OCI-LY3 (cell line): Measurements from ENCODE around the gene TM4SF18.

Experiments
- H2AFZ ChIP-seq: fragments of 200-600, 300-600 bp; shearing (Covaris generic); 2 replicates; pipeline ENCODE4 v1.6.0; 2014; ENCODE audit warnings: antibody characterized with exemption, low read depth, low read length
- H3K27ac ChIP-seq: fragments of 200-600, 300-600 bp; sonication (generic); 2 replicates; pipeline ENCODE4 v1.5.1; 2014; ENCODE audit warnings: mild to moderate bottlenecking, low read length, moderate library complexity, mixed read lengths
- H3K27me3 ChIP-seq: fragments of 200-600, 300-600 bp; sonication (generic); 2 replicates; pipeline ENCODE4 v1.6.1; 2014; ENCODE audit warnings: low read depth, low read length, mixed read lengths
- H3K36me3 ChIP-seq: fragments of 200-600, 300-600 bp; sonication (generic); replicated peaks from 2 replicates; pipeline ENCODE3; 2014; ENCODE audit warnings: low read depth, low read length, mixed read lengths
- H3K4me1 ChIP-seq: fragments of 300-600, 200-600 bp; sonication (generic); 2 replicates; pipeline ENCODE4 v1.6.1; 2014; ENCODE audit warnings: low read length, mixed read lengths
- H3K4me2 ChIP-seq: fragments of 200-600, 300-600 bp; sonication (generic); 2 replicates; pipeline ENCODE4 v1.6.1; 2014; ENCODE audit warnings: low read length, mixed read lengths
- H3K4me3 ChIP-seq: fragments of 300-600, 200-600 bp; sonication (generic); 2 replicates; pipeline ENCODE4 v1.5.1; 2014; ENCODE audit warnings: antibody characterized with exemption, mild to moderate bottlenecking, low read length, moderate library complexity
- H3K79me2 ChIP-seq: fragments of 300-600, 200-600 bp; shearing (Covaris generic); 2 replicates; pipeline ENCODE4 v1.6.1; 2014; ENCODE audit warnings: mild to moderate bottlenecking, low read length, mixed read lengths
- H3K9ac ChIP-seq: fragments of 300-600, 200-600 bp; shearing (Covaris generic); 2 replicates; pipeline ENCODE4 v1.6.0; 2014; ENCODE audit warnings: mild to moderate bottlenecking, low read length, moderate library complexity
- H3K9me3 ChIP-seq: fragments of 200-600, 300-600 bp; shearing (Covaris generic); 2 replicates; pipeline ENCODE4 v1.6.1; 2014; ENCODE audit warnings: low read length, mixed read lengths; ENCODE audit not compliant: insufficient read depth
- H4K20me1 ChIP-seq: fragments of 200-600, 300-600 bp; sonication (generic); 2 replicates; pipeline ENCODE4 v1.6.1; 2016; ENCODE audit warnings: low read length, mixed read lengths; ENCODE audit not compliant: insufficient read depth
- EZH2phosphoT487 ChIP-seq: fragments of 200-600 bp; shearing (Covaris generic); IDR thresholded peaks from 2 replicates; pipeline ENCODE4 v1.6.1; 2018; ENCODE audit warnings: antibody characterized with exemption, mixed run types, low read depth
- TF ChIP-seq, protein P1 (sequence below): fragments of 200-600, 300-600 bp; sonication (generic); IDR thresholded peaks from 2 replicates; pipeline ENCODE4 v1.5.1; 2014; ENCODE audit warnings: antibody characterized with exemption, low read length, low read depth

Gene TM4SF18

DNA sequence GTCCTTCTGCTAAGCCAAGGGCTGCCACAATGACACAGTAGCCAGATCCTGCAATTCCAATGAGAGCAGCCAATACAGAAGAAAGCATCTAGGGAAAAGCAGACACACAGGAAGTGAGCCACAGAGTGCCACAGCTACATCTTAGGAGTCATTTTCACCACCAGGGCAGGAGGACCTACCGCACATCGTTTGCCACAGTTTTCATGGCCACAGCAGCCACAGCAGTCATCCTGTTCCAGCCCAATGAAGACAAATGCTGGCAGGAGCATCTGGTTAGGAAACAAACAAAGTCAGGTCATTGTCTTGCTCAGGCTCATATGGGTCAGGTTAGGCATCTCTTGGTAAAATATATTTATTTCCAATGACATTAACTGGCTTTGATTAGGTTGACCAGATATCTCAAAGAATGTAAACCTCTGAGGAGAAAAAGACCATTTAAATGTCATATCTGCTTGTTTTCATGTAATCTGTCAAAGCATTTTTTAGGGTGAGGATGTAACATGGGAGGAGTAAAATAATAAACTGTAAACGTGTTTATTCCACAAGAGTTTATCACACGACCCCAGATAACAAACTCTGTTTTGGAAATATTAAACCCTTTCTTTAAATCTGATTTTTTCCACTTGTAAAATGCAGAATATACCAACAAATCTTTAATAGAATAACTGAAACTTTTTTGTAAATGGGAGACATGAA lies 42.2 kb upstream of the TM4SF18 start:
- H3K79me2 ChIP-seq, result no peaks in the 10 kb centered on the region
- no peaks in the 10 kb centered on the region for H3K9me3 ChIP-seq
- H3K27me3 ChIP-seq, result no peaks in the 10 kb centered on the region
- no peaks in the 10 kb centered on the region for H4K20me1 ChIP-seq
- H3K4me1 ChIP-seq, result no peaks in the 10 kb centered on the region
- TF ChIP-seq EZH2phosphoT487, result no peak
- TF ChIP-seq, protein P1, sequence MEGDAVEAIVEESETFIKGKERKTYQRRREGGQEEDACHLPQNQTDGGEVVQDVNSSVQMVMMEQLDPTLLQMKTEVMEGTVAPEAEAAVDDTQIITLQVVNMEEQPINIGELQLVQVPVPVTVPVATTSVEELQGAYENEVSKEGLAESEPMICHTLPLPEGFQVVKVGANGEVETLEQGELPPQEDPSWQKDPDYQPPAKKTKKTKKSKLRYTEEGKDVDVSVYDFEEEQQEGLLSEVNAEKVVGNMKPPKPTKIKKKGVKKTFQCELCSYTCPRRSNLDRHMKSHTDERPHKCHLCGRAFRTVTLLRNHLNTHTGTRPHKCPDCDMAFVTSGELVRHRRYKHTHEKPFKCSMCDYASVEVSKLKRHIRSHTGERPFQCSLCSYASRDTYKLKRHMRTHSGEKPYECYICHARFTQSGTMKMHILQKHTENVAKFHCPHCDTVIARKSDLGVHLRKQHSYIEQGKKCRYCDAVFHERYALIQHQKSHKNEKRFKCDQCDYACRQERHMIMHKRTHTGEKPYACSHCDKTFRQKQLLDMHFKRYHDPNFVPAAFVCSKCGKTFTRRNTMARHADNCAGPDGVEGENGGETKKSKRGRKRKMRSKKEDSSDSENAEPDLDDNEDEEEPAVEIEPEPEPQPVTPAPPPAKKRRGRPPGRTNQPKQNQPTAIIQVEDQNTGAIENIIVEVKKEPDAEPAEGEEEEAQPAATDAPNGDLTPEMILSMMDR, result no peak
- H2AFZ ChIP-seq, result no peak overlapping the region
- H3K4me3 ChIP-seq, result no peak overlapping the region
- no peak overlapping the region for H3K4me2 ChIP-seq
- H3K27ac ChIP-seq, result no peak overlapping the region
- H3K9ac ChIP-seq, result no peak overlapping the region
- no peaks in the 10 kb centered on the region for H3K36me3 ChIP-seq

DNA sequence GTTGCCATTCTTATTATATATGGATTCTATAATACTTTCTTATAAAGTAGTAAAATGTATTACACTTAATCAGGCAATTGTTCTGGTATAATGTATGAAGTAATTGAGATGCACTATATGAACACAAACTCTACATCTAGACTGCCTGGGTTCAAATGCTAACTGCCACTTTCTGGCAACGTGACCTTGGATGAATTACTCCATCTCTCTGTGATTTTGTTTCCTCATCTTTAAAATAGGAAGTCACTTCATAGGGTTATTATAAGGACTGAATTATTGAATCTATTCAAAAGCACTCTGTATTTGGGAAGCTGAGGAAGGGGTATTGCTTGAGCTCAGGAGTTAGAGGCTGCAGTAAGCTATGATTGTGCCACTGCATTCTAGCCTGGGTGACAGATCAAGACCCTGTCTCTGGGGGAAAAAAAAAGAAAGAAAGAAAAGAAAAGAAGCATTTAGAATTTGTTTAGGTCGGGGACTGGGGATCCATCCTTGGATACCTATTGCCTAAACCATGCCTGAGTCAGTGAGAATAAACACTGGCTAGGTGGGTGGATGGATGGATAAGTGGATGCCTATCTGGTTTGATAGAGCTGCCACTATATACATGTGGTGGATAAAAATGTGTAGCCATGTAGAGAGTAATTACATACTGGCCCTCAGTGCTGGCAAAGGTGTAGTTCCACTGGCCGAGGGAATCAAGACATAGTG lies 41.5 kb upstream of the TM4SF18 start:
- Histone ChIP-seq H3K9me3 (no peaks in the 10 kb centered on the region), H3K79me2 (no peaks in the 10 kb centered on the region), H3K27ac (no peak overlapping the region), H3K4me3 (no peak overlapping the region), H2AFZ (no peak overlapping the region), H3K4me1 (no peaks in the 10 kb centered on the region), H4K20me1 (no peaks in the 10 kb centered on the region), H3K4me2 (no peak overlapping the region), H3K27me3 (no peaks in the 10 kb centered on the region; the same call in 1 of the 2 replicates), H3K9ac (no peak overlapping the region), H3K36me3 (no peaks in the 10 kb centered on the region)
- TF ChIP-seq, protein P1, result no peak
- TF ChIP-seq EZH2phosphoT487, result no peak

DNA sequence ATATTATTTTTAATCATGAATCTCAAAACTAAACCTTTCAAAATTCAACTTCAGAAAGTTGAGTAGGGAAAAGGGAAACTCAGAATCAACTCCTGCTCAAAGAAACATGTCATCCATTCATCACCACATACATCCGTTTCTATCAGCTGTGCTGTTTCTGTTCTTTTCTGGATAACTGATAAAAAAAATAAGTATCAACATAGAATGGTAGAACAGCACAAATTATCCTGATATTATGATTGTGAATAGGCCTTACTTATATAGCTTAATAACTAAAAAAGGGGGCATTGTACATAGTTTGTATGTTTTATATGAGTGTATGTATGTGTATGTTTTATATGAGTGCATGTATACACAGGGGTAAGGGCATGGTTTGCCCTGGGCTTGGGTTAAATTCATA lies 41.0 kb upstream of the TM4SF18 start:
- no peak overlapping the region for H3K4me3 ChIP-seq
- no peaks in the 10 kb centered on the region for H3K79me2 ChIP-seq
- no peaks in the 10 kb centered on the region for H4K20me1 ChIP-seq
- H3K4me2 ChIP-seq, result no peak overlapping the region
- no peaks in the 10 kb centered on the region for H3K4me1 ChIP-seq
- no peaks in the 10 kb centered on the region; the same call in 1 of the 2 replicates for H3K27me3 ChIP-seq
- H3K36me3 ChIP-seq, result no peaks in the 10 kb centered on the region
- H3K27ac ChIP-seq, result no peak overlapping the region
- TF ChIP-seq, protein P1, result no peak
- TF ChIP-seq EZH2phosphoT487, result no peak
- H3K9me3 ChIP-seq, result no peaks in the 10 kb centered on the region
- H3K9ac ChIP-seq, result no peak overlapping the region
- no peak overlapping the region for H2AFZ ChIP-seq

DNA sequence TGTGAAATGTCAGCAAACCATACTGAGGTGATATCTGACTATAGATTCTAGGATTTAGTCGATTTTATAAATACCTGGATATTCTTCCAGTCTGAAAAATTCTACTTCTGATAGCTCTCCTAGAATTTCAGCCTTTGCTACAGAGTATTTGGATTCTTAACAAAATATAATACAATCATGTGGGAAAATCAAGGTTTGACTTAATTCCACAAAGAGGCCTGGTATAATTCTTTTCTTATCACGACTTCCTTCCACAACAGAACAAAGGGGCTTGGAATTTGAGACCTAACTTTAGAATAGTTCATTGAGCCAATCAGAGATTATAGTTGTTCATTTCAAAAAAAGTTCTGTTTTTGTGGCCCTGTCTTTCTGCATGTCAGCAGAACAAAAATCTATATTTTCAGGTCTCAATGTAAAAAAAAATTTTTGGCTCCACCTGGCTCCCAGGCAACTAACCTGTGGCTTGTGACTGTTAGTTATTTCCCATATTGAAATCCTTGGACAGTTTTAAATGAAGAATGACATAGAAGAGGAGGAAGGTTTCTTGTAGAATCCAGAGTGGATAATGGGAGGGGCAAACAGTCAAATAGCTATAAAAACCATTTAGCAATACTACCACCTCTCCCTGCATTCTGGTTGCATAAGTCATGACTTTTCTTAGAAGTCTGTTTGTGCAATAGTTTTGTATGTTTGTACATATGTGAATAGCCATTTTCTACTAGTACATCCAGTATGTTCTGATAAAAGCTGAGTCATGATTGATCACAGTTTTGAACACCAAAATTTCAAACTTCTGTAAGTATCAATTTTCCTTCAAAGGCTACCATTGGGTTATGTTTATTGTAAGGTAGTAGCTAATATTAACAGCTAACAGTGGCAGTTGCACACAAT lies 40.0 kb upstream of the TM4SF18 start:
- TF ChIP-seq, protein P1, result no peak
- no peak for TF ChIP-seq EZH2phosphoT487
- Histone ChIP-seq H3K4me1 (no peaks in the 10 kb centered on the region), H3K79me2 (no peaks in the 10 kb centered on the region), H3K36me3 (no peaks in the 10 kb centered on the region), H3K9me3 (no peaks in the 10 kb centered on the region), H3K27ac (no peak overlapping the region), H2AFZ (no peak overlapping the region), H4K20me1 (no peaks in the 10 kb centered on the region), H3K9ac (no peak overlapping the region), H3K4me3 (no peak overlapping the region), H3K27me3 (peaks cover 2% of the 10 kb centered on the region), H3K4me2 (no peak overlapping the region)
